A549 treated with ZK216348 at 1 μM for 4 hours (cell line): ENCODE measurements around the gene DNAH3. TPM values are rescaled to one million over a fixed set of nuclear protein-coding genes. Genes with fewer than 3 reads are reported as not detected.

Experiments used
- total RNA-seq: library from RNA; stranded (reverse); fragments of 200-300 nt; extraction: Qiagen RNA extraction; gene quantifications from 5 replicates; pipeline ENCODE4 v1.2.3, GENCODE V29; 2022; ENCODE audit warnings: low read depth

Gene DNAH3, protein sequence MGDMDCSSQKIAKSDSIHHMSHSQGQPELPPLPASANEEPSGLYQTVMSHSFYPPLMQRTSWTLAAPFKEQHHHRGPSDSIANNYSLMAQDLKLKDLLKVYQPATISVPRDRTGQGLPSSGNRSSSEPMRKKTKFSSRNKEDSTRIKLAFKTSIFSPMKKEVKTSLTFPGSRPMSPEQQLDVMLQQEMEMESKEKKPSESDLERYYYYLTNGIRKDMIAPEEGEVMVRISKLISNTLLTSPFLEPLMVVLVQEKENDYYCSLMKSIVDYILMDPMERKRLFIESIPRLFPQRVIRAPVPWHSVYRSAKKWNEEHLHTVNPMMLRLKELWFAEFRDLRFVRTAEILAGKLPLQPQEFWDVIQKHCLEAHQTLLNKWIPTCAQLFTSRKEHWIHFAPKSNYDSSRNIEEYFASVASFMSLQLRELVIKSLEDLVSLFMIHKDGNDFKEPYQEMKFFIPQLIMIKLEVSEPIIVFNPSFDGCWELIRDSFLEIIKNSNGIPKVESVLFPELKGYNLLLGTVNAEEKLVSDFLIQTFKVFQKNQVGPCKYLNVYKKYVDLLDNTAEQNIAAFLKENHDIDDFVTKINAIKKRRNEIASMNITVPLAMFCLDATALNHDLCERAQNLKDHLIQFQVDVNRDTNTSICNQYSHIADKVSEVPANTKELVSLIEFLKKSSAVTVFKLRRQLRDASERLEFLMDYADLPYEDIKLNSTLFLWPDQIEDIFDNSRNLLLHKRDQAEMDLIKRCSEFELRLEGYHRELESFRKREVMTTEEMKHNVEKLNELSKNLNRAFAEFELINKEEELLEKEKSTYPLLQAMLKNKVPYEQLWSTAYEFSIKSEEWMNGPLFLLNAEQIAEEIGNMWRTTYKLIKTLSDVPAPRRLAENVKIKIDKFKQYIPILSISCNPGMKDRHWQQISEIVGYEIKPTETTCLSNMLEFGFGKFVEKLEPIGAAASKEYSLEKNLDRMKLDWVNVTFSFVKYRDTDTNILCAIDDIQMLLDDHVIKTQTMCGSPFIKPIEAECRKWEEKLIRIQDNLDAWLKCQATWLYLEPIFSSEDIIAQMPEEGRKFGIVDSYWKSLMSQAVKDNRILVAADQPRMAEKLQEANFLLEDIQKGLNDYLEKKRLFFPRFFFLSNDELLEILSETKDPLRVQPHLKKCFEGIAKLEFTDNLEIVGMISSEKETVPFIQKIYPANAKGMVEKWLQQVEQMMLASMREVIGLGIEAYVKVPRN (N-terminal part only)
- 0.05 to 0.20 TPM (median 0.19 TPM) in 5 replicates for total RNA-seq

DNA sequence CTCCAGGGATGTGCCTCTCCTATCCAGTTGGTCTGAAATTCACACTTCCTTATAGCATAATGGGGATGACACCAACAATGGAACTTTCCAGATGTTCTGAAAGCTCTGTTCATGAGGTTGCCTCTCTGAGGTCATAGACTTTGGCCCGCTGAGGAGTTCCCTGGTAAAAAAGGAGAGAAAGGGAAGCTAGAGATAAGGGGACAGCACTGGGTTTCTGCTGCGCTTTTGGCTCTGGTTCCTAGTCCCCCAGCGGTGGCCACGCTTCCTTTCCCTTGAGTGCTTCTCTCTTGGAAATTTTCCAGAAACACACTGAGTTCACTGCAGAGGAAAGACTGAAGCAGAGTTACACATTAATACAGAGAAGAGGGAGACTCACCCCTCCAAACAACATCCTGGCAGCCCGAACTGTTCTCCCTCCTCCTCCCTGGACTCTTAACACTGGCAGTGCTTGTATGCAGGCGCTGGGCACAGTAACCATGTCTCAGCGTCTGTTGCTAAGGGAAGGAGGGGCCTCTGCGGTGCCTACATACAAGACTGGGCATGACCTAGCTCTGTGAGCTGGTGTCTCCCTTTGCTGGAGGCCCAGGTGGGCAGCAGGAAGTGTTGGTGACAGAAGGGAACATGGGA, at the start of gene DNAH3:
Gene DNAH3, minus strand, starts transcription at position 472 of the 627 bp plus-strand sequence. CDS start 527 bp downstream, outside the sequence.

DNA sequence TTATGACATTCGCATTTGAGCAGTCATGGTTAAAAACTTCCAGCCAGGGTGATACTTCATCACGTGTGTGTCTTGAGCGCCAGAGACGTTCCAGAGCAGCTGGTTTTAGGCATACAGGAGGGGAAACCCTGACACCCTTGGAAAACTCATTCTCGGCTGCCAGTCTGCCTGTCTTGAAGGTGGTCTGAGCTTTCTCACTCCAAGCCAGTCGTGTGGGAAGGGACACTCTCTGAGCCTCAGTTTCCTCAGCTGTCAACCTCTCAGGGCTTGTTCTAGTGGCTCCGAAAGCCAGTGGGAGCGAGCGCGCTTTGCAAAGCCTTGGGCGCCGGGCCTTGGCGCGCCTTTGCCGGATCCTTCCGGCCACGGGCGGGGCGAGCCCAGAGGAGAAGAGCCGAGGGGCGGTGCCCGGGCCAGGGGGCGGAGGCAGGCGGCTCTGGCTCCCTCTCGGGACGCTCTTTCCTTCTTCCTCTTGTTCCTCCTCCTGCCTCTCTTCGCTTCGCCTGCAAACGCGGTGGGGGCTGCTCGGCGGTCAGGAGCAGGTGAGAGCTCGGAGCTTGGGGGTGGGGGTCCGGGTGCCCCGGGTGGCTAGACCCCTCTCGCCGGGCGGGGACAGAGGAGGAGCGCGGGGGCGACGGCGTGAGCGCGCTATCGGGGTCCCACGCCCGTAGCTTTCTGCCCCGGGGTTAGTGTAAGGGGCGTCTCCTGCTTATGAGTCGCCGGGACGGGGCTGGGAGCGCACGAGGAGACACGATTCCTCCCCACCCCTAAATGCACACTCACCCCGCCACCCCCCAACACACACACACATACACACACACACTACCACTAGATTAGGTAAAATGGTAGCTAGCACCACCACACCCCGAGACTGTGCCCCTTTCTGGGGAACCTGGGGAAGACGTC, 7.8 kb upstream of the DNAH3 start, which contains the start of gene LDAF1:
Gene LDAF1, plus strand, starts transcription at position 467 of the 903 bp plus-strand sequence. CDS start 2,509 bp downstream, outside the sequence.

DNA sequence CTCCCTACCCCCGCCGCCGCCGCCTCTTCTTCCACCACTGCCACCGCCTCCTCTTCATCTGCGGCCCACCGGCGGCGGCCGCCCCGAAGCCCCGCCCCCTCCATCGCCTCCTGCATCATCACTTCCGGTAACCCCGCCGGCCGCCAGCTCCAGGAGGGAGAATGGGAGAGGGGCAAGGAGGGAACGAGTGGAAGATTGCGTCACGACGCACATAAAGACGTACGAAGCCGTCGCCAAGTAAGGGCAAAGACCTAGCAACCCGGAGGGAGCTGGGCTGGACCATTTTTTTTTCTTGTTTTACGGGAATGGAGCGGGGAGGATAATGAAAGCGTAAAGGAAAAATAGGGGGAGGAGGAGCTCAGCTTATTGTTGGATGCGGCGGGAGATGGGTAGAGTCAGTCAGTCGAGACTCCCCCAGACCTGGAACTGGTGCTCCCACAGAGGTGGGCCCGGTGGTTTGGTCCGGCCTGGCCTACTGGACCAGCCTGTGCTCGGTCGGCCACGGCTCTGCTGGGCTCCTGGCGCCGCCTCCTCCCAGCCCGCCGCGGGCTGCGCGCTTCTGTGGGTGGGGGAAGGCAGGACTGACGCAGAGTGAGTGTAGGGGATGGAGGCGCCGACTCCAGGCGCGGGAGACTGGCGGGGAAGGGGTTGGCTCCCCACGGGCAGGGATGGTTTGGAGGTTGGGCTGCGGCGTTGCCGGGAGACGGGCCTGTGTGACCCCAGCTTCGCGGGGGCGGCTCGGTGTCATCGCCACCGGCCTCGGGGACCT, 250.2 kb downstream of the DNAH3 start, which contains the start of the genes DCUN1D3 and LYRM1:
Gene DCUN1D3, minus strand, starts transcription at position 60 of the 769 bp plus-strand sequence. CDS start 37,820 bp downstream, outside the sequence.
Gene LYRM1, plus strand, starts transcription at position 473 of the 769 bp plus-strand sequence. CDS start 14,785 bp downstream, outside the sequence.

Other genes starting within 250 kb of the DNAH3 start
- gene LDAF1, start 7.8 kb upstream of the DNAH3 start, total RNA-seq = 17.1 to 21.0 TPM (median 17.8 TPM) in 5 replicates
- gene ZP2, start 60.7 kb upstream of the DNAH3 start, total RNA-seq = not detected in 5 replicates
- 0.07 to 0.08 TPM (median 0.08 TPM) in 4 of 5 replicates, not detected in the other for gene ANKS4B, start 82.9 kb upstream of the DNAH3 start, total RNA-seq
- gene CRYM, start 127.4 kb upstream of the DNAH3 start, total RNA-seq = 1.5 to 2.3 TPM (median 1.6 TPM) in 5 replicates